SU-DHL-6 (cell line): ENCODE measurements around the gene COL26A1.

ENCODE experiments used
- H2AFZ ChIP-seq: fragments of 200-600 bp; sonication (generic); 2 replicates; pipeline ENCODE4 v1.6.1; 2014; ENCODE audit warnings: low read depth, mild to moderate bottlenecking, moderate library complexity, mixed read lengths, antibody characterized with exemption, low read length; ENCODE audit not compliant: severe bottlenecking
- H3F3A ChIP-seq: fragments of 200-600 bp; shearing (Covaris generic); 2 replicates; pipeline ENCODE4 v1.6.0; 2016; ENCODE audit warnings: antibody characterized with exemption, mild to moderate bottlenecking; ENCODE audit not compliant: insufficient read depth
- H3K27ac ChIP-seq: fragments of 200-600 bp; sonication (generic); 2 replicates; pipeline ENCODE4 v1.5.1; 2016; ENCODE audit warnings: low read depth, mild to moderate bottlenecking, low read length, moderate library complexity, mixed read lengths
- H3K27me3 ChIP-seq: fragments of 200-600 bp; sonication (generic), shearing (Covaris generic); 2 replicates; pipeline ENCODE4 v1.6.0; 2014; ENCODE audit warnings: mild to moderate bottlenecking, low read length
- H3K36me3 ChIP-seq: fragments of 200-600 bp; sonication (generic); 2 replicates; pipeline ENCODE4 v1.6.1; 2014; ENCODE audit warnings: mild to moderate bottlenecking, low read length, mixed read lengths
- H3K4me2 ChIP-seq: fragments of 300-600, 200-600 bp; shearing (Covaris generic), sonication (generic); 2 replicates; pipeline ENCODE4 v1.6.0; 2014; ENCODE audit warnings: low read length, low read depth, mild to moderate bottlenecking; ENCODE audit not compliant: poor library complexity, severe bottlenecking
- H3K4me3 ChIP-seq: fragments of 200-600 bp; sonication (generic); 2 replicates; pipeline ENCODE4 v1.5.1; 2014; ENCODE audit warnings: antibody characterized with exemption, low read length, mild to moderate bottlenecking, mixed read lengths; ENCODE audit not compliant: insufficient read depth, poor library complexity, severe bottlenecking
- H3K79me2 ChIP-seq: fragments of 200-600 bp; sonication (generic); 2 replicates; pipeline ENCODE4 v1.6.1; 2014; ENCODE audit warnings: mild to moderate bottlenecking, low read length, moderate library complexity; ENCODE audit not compliant: insufficient read depth
- H3K9ac ChIP-seq: fragments of 200-600 bp; sonication (generic); 2 replicates; pipeline ENCODE4 v1.7.0; 2014; ENCODE audit warnings: mild to moderate bottlenecking, low read length
- H3K9me2 ChIP-seq: fragments of 200-600 bp; sonication (generic); replicated peaks from 2 replicates; pipeline ENCODE4 v1.6.1; 2014; ENCODE audit warnings: low read length; ENCODE audit not compliant: insufficient read depth
- H3K9me3 ChIP-seq: fragments of 200-600 bp; sonication (generic); 2 replicates; pipeline ENCODE4 v1.6.1; 2014; ENCODE audit warnings: low read length, mixed read lengths; ENCODE audit not compliant: insufficient read depth
- H4K20me1 ChIP-seq: fragments of 200-600 bp; sonication (generic); 2 replicates; pipeline ENCODE4 v1.6.1; 2014; ENCODE audit warnings: low read depth, mild to moderate bottlenecking, antibody characterized with exemption, low read length, moderate library complexity, mixed read lengths
- EZH2phosphoT487 ChIP-seq: fragments of 200-600 bp; sonication (generic), shearing (Covaris generic); conservative IDR thresholded peaks from 2 replicates; pipeline ENCODE4 v1.6.1; 2018; ENCODE audit warnings: mild to moderate bottlenecking, antibody characterized with exemption, low read length, moderate library complexity, mixed read lengths
- TF ChIP-seq, protein P1 (sequence below): fragments of 200-600 bp; sonication (generic); IDR thresholded peaks from one replicate; pipeline ENCODE4 v1.5.1; 2017; ENCODE audit warnings: antibody characterized with exemption, mild to moderate bottlenecking, low read length, moderate library complexity; ENCODE audit not compliant: insufficient read depth, poor library complexity, severe bottlenecking

The COL26A1 gene

DNA sequence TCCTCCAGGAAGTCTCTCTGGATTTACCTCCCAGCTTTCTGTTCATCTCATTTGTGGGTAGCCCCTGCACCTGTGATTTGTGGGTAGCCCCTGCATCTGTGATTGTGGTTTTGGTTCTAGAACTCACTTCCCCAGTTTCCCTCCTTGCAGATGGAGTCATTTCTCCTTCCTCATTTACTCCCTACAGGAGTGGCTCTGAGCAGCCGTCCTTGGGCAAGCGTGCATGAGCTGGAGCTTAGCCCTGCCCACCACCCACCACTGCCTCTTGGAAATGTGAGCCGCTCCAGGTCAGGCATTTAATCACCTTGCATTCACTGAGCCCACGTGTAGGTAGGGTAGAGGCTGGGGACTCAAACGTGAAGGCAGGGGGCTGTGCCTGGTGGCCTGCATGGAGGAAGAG lies 8.2 kb downstream of the COL26A1 start:
- Histone ChIP-seq H3K9me3 (no peaks in the 10 kb centered on the region), H2AFZ (no peak overlapping the region), H3K4me2 (no peak overlapping the region), H3K27ac (no peak overlapping the region), H3K36me3 (no peaks in the 10 kb centered on the region), H4K20me1 (no peaks in the 10 kb centered on the region), H3K9ac (no peak overlapping the region), H3F3A (no peaks in the 10 kb centered on the region), H3K9me2 (no peaks in the 10 kb centered on the region), H3K79me2 (no peaks in the 10 kb centered on the region), H3K27me3 (0 out of 2 replicates have a peak, but pooled peaks cover 5% of the 10 kb centered on the region), H3K4me3 (no peak overlapping the region)
- no peak for TF ChIP-seq EZH2phosphoT487
- TF ChIP-seq, protein P1, sequence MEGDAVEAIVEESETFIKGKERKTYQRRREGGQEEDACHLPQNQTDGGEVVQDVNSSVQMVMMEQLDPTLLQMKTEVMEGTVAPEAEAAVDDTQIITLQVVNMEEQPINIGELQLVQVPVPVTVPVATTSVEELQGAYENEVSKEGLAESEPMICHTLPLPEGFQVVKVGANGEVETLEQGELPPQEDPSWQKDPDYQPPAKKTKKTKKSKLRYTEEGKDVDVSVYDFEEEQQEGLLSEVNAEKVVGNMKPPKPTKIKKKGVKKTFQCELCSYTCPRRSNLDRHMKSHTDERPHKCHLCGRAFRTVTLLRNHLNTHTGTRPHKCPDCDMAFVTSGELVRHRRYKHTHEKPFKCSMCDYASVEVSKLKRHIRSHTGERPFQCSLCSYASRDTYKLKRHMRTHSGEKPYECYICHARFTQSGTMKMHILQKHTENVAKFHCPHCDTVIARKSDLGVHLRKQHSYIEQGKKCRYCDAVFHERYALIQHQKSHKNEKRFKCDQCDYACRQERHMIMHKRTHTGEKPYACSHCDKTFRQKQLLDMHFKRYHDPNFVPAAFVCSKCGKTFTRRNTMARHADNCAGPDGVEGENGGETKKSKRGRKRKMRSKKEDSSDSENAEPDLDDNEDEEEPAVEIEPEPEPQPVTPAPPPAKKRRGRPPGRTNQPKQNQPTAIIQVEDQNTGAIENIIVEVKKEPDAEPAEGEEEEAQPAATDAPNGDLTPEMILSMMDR = no peak

DNA sequence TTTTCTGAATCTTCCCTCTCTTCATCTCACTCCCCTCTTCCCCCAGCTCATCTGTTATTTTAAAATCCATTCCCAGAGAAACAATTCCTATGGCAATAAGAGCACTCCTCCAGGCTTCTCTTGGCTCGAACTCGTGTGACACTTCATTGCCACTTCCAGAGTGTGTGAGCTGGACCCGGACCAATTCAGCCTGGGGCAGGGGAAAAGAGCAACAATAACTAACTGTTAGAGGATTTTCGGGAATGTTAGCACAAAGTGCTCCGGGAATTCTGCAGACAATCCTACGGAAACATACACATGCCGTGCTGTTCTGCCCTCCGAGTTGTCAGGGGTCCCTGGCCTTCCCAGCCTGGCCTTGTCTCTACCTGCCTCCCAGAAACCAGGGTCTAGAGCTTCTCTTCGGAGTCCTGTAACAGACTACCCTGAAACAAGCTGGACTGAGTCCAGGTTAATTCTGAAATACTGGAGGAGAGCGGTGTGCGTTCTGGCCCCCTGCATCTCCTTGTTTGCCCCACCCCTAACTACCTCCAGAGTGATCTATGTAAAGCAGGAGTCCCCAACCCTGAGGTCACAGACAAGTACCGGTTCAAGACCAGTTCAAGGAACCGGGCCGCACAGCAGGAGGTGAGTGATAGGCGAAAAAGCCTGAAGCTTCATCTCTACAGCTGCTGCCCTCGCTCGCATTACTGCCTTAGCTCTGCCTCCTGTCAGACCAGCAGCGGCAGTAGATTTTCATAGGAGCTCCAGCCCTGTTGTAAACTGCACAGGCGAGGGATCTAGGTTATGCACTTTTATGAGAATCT lies 11.3 kb downstream of the COL26A1 start:
- no peaks in the 10 kb centered on the region for H3K36me3 ChIP-seq
- no peaks in the 10 kb centered on the region for H3K9me3 ChIP-seq
- no peaks in the 10 kb centered on the region for H3K27me3 ChIP-seq
- H3K9me2 ChIP-seq = no peaks in the 10 kb centered on the region
- H3K4me3 ChIP-seq = no peak overlapping the region
- no peaks in the 10 kb centered on the region for H3K79me2 ChIP-seq
- H2AFZ ChIP-seq = no peak overlapping the region
- TF ChIP-seq, protein P1 = no peak
- no peak for TF ChIP-seq EZH2phosphoT487
- no peak overlapping the region for H3K4me2 ChIP-seq
- H3K27ac ChIP-seq = no peak overlapping the region
- no peaks in the 10 kb centered on the region for H3F3A ChIP-seq
- no peaks in the 10 kb centered on the region for H4K20me1 ChIP-seq
- no peak overlapping the region for H3K9ac ChIP-seq

DNA sequence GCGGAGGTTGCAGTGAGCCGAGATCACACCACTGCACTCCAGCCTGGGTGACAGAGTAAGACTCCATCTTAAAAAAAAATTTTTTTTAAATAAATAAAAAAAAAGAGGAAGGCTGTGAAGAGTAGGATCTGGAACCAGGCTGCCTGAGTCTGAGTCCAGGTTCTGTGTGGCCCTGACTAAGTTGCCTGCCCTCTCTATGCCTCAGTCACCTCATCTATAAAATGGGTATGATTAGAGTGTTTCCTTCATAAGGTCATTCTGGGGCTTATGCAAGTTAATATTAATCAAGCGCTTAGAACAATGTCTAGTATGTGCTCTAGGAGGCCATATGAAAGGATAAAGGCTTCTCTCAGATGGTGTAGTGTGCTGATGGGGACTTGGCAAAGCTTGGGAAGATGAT lies 12.3 kb downstream of the COL26A1 start:
- no peaks in the 10 kb centered on the region for H3K9me2 ChIP-seq
- H2AFZ ChIP-seq = no peak overlapping the region
- no peaks in the 10 kb centered on the region for H3K27me3 ChIP-seq
- no peak for TF ChIP-seq EZH2phosphoT487
- TF ChIP-seq, protein P1 = no peak
- H3K9me3 ChIP-seq = no peaks in the 10 kb centered on the region
- H3K27ac ChIP-seq = no peak overlapping the region
- no peaks in the 10 kb centered on the region for H3K36me3 ChIP-seq
- no peaks in the 10 kb centered on the region for H3F3A ChIP-seq
- H3K79me2 ChIP-seq = no peaks in the 10 kb centered on the region
- H4K20me1 ChIP-seq = no peaks in the 10 kb centered on the region
- no peak overlapping the region for H3K4me2 ChIP-seq
- no peak overlapping the region for H3K9ac ChIP-seq
- H3K4me3 ChIP-seq = no peak overlapping the region
